H9 (cell line): ENCODE results near the gene TCFL5. TPM values are rescaled to one million over a fixed set of nuclear protein-coding genes. Genes with fewer than 3 reads are reported as not detected.

Source experiments
- DNase-seq: peaks from one replicate; pipeline ENCODE4 v3.0.0-alpha.2; 2017
- H2AFZ ChIP-seq: one replicate; pipeline ENCODE4 v1.6.1; 2013; ENCODE audit warnings: mild to moderate bottlenecking, low read length, control low read depth, moderate library complexity
- H2AK5ac ChIP-seq: 2 replicates; pipeline ENCODE4 v1.6.1; 2013; ENCODE audit warnings: low read length, control low read depth, mixed read lengths; ENCODE audit not compliant: insufficient read length
- H2BK120ac ChIP-seq: one replicate; pipeline ENCODE4 v1.6.1; 2013; ENCODE audit warnings: low read depth, mild to moderate bottlenecking, low read length, control low read depth, inconsistent platforms; ENCODE audit not compliant: poor library complexity, severe bottlenecking
- H2BK12ac ChIP-seq: 2 replicates; pipeline ENCODE4 v1.6.1; 2013; ENCODE audit warnings: low read length, control low read depth, mixed read lengths, low read depth; ENCODE audit not compliant: insufficient read length
- H2BK15ac ChIP-seq: 2 replicates; pipeline ENCODE4 v1.6.1; 2013; ENCODE audit warnings: low read depth, low read length, control low read depth
- H2BK20ac ChIP-seq: one replicate; pipeline ENCODE4 v1.6.1; 2013; ENCODE audit warnings: low read depth, mild to moderate bottlenecking, low read length, control low read depth, inconsistent platforms; ENCODE audit not compliant: poor library complexity, severe bottlenecking
- H2BK5ac ChIP-seq: 2 replicates; pipeline ENCODE4 v1.6.1; 2013; ENCODE audit warnings: low read length, control low read depth, mixed read lengths; ENCODE audit not compliant: insufficient read length
- H3K14ac ChIP-seq: 2 replicates; pipeline ENCODE4 v1.6.1; 2013; ENCODE audit warnings: low read length, control low read depth; ENCODE audit not compliant: insufficient read depth
- H3K18ac ChIP-seq: 2 replicates; pipeline ENCODE4 v1.6.1; 2013; ENCODE audit warnings: low read depth, mild to moderate bottlenecking, mixed read lengths, low read length, control low read depth; ENCODE audit not compliant: insufficient read length
- H3K23ac ChIP-seq: 2 replicates; pipeline ENCODE4 v1.6.1; 2013; ENCODE audit warnings: low read length, control low read depth, mixed read lengths, low read depth; ENCODE audit not compliant: insufficient read length
- H3K23me2 ChIP-seq: 2 replicates; pipeline ENCODE4 v1.6.1; 2013; ENCODE audit warnings: low read depth, mild to moderate bottlenecking, mixed read lengths, low read length, control low read depth; ENCODE audit not compliant: insufficient read length, poor library complexity, severe bottlenecking
- H3K27ac ChIP-seq: 2 replicates; pipeline ENCODE4 v1.5.1; 2013; ENCODE audit warnings: low read length, control low read depth, mixed read lengths, low read depth; ENCODE audit not compliant: insufficient read length
- H3K27me3 ChIP-seq: 2 replicates; pipeline ENCODE4 v1.6.1; 2013; ENCODE audit warnings: low read length, control low read depth, inconsistent platforms; ENCODE audit not compliant: insufficient read depth
- H3K4ac ChIP-seq: 2 replicates; pipeline ENCODE4 v1.6.1; 2013; ENCODE audit warnings: low read depth, mild to moderate bottlenecking, control low read depth, inconsistent platforms, low read length, moderate library complexity
- H3K4me1 ChIP-seq: 2 replicates; pipeline ENCODE4 v1.6.1; 2013; ENCODE audit warnings: low read length, control low read depth, inconsistent platforms; ENCODE audit not compliant: insufficient read depth
- H3K4me2 ChIP-seq: 2 replicates; pipeline ENCODE4 v1.6.1; 2013; ENCODE audit warnings: low read length, control low read depth, mixed read lengths; ENCODE audit not compliant: insufficient read length, insufficient read depth
- H3K56ac ChIP-seq: 2 replicates; pipeline ENCODE4 v1.6.1; 2013; ENCODE audit warnings: low read depth, mild to moderate bottlenecking, mixed read lengths, low read length, control low read depth; ENCODE audit not compliant: insufficient read length
- H3K79me1 ChIP-seq: 2 replicates; pipeline ENCODE4 v1.6.1; 2013; ENCODE audit warnings: low read depth, mild to moderate bottlenecking, moderate library complexity, low read length, control low read depth, inconsistent platforms; ENCODE audit not compliant: insufficient read depth, poor library complexity, severe bottlenecking
- H3K79me2 ChIP-seq: 2 replicates; pipeline ENCODE4 v1.6.1; 2013; ENCODE audit warnings: low read length, control low read depth, inconsistent platforms; ENCODE audit not compliant: insufficient read depth
- H3K9ac ChIP-seq: 2 replicates; pipeline ENCODE4 v1.6.1; 2013; ENCODE audit warnings: low read length, control low read depth, mixed read lengths; ENCODE audit not compliant: insufficient read length; ENCODE audit errors: extremely low read depth
- H3K9me3 ChIP-seq: one replicate; pipeline ENCODE4 v1.6.1; 2013; ENCODE audit warnings: low read depth, low read length, inconsistent platforms; ENCODE audit not compliant: control insufficient read depth
- H3T11ph ChIP-seq: one replicate; pipeline ENCODE4 v1.6.1; 2013; ENCODE audit warnings: mild to moderate bottlenecking, low read length, control low read depth, inconsistent platforms
- H4K20me1 ChIP-seq: one replicate; pipeline ENCODE4 v1.6.1; 2013; ENCODE audit not compliant: control insufficient read depth, insufficient read length, insufficient read depth
- H4K5ac ChIP-seq: 2 replicates; pipeline ENCODE4 v1.6.1; 2013; ENCODE audit warnings: low read depth, mild to moderate bottlenecking, mixed read lengths, low read length, control low read depth; ENCODE audit not compliant: insufficient read length
- H4K8ac ChIP-seq: replicated peaks from 2 replicates; pipeline ENCODE4 v1.6.1; 2013; ENCODE audit warnings: low read length, control low read depth, mixed read lengths, low read depth; ENCODE audit not compliant: insufficient read length
- H4K91ac ChIP-seq: 2 replicates; pipeline ENCODE4 v1.6.1; 2013; ENCODE audit warnings: low read depth, mild to moderate bottlenecking, moderate library complexity, mixed read lengths, low read length, control low read depth; ENCODE audit not compliant: insufficient read length
- H3K27ac Mint-ChIP-seq, 3 experiments: 2 replicates in 2 of 3; 3 replicates in 1 of 3; pipeline ENCODE4 v1.8.0; 2020 to 2021; ENCODE audit warnings: mixed read lengths in 3 of 3, mild to moderate bottlenecking in 1 of 3, moderate library complexity in 1 of 3
- H3K27me3 Mint-ChIP-seq: 2 replicates; pipeline ENCODE4 v1.8.0; 2021; ENCODE audit warnings: low read depth, mild to moderate bottlenecking, moderate library complexity, mixed read lengths
- H3K36me3 Mint-ChIP-seq, 3 experiments: 2 replicates in 2 of 3; 3 replicates in 1 of 3; pipeline ENCODE4 v1.8.0; 2020 to 2021; ENCODE audit warnings: low read depth in 3 of 3, mixed read lengths in 3 of 3; ENCODE audit not compliant: insufficient read depth in 1 of 3
- H3K4me1 Mint-ChIP-seq, 2 experiments: 2 replicates each; pipeline ENCODE4 v1.8.0; 2020; ENCODE audit warnings: mixed read lengths in 2 of 2
- H3K4me3 Mint-ChIP-seq, 2 experiments: 2 replicates in 1 of 2; 3 replicates in 1 of 2; pipeline ENCODE4 v1.8.0; 2020 to 2021; ENCODE audit warnings: mild to moderate bottlenecking in 2 of 2, mixed read lengths in 2 of 2, moderate library complexity in 1 of 2
- H3K9me3 Mint-ChIP-seq, 2 experiments: 2 replicates in 1 of 2; 3 replicates in 1 of 2; pipeline ENCODE4 v1.8.0; 2020; ENCODE audit warnings: mild to moderate bottlenecking in 2 of 2, mixed read lengths in 2 of 2, moderate library complexity in 1 of 2
- CTCF ChIP-seq: fragments of 200-600 bp; sonication (generic); conservative IDR thresholded peaks from 3 replicates; pipeline ENCODE4 v1.8.0; 2021; ENCODE audit warnings: antibody characterized with exemption, mild to moderate bottlenecking
- WGBS: extraction: QIAGEN DNeasy Blood & Tissue Kit; methylation state at CpG from one replicate; pipeline ENCODE4 v1.1.7; 2013; ENCODE audit warnings: missing lambda C conversion rate, low lambda C conversion rate, mixed read lengths; ENCODE audit not compliant: insufficient read length; ENCODE audit errors: extremely low coverage; 5-methylcytosine and 5-hydroxymethylcytosine counted together
- total RNA-seq: library from RNA; stranded (reverse); gene quantifications from 2 replicates; pipeline ENCODE4 v1.2.1, GENCODE V29; 2021

TCFL5 gene
- total RNA-seq, 1 experiment from 2014 or later, result 16.4 TPM

GRCh38 chr20:62812181-62812906 lies 49.3 kb downstream of the TCFL5 start:
- no CpG with 5 or more reads among the region's 43 CpGs for WGBS
- Mint-ChIP-seq H3K27me3 (peaks cover 5% of the 10 kb centered on the region), H3K9me3 (no peaks in the 10 kb centered on the region), H3K4me1 (peaks cover 13 to 14% of the 10 kb centered on the region in 2 experiments), H3K36me3 (peaks cover 1 to 28% (median 27%) of the 10 kb centered on the region in 3 experiments; a peak in 6 of 7 replicates), H3K4me3 (0 out of 5 replicates have a peak overlapping the region, but pooled peaks of 1 of the 2 experiments have one; percentile 23), H3K27ac (no peak overlapping the region)
- H3K23me2 ChIP-seq, result peaks cover 12% of the 10 kb centered on the region
- TF ChIP-seq CTCF, result no peak
- no peak overlapping the region for H3K4me2 ChIP-seq
- H2BK120ac ChIP-seq, result no peak overlapping the region
- no peak overlapping the region for H4K5ac ChIP-seq
- no peak overlapping the region for H3K4ac ChIP-seq
- H3K9me3 ChIP-seq, result no peaks in the 10 kb centered on the region
- no peak overlapping the region for H4K8ac ChIP-seq
- no peak overlapping the region for H3K23ac ChIP-seq
- no peaks in the 10 kb centered on the region; the same call in 1 of the 2 replicates for H3K4me1 ChIP-seq
- no peak for DNase-seq
- H3K56ac ChIP-seq, result no peak overlapping the region
- no peaks in the 10 kb centered on the region for H3K27me3 ChIP-seq
- no peak overlapping the region for H3K9ac ChIP-seq
- no peak overlapping the region for H2AFZ ChIP-seq
- H3K27ac ChIP-seq, result no peak overlapping the region
- no peak overlapping the region for H4K91ac ChIP-seq
- no peak overlapping the region for H2BK15ac ChIP-seq
- H3K14ac ChIP-seq, result no peak overlapping the region
- H4K20me1 ChIP-seq, result no peaks in the 10 kb centered on the region
- no peak overlapping the region for H2AK5ac ChIP-seq
- H2BK12ac ChIP-seq, result no peak overlapping the region
- H3K79me1 ChIP-seq, result no peaks in the 10 kb centered on the region
- no peak overlapping the region for H3T11ph ChIP-seq
- no peak overlapping the region for H3K18ac ChIP-seq
- H2BK5ac ChIP-seq, result no peak overlapping the region
- no peaks in the 10 kb centered on the region for H3K79me2 ChIP-seq
- no peak overlapping the region for H2BK20ac ChIP-seq
